Stimulated activated CD8-positive, alpha-beta memory T cell treated with anti-CD3 and anti-CD28 coated beads, Interleukin-7, amount 100 ng/mL, for 4 hours (primary cell): Measurements from ENCODE around the gene CYLD.
A peak's percentile ranks its signal among the peaks of the same experiment; 100 is the strongest.

Source experiments
- DNase-seq, 2 donors: peaks; one replicate each; pipeline ENCODE4 v3.0.0-alpha.2; 2020; ENCODE audit warnings: low read depth in 2 of 2

The CYLD gene

GRCh38 chr16:50818380-50818779 lies 76.5 kb downstream of the CYLD start:
- DNase-seq: no peak

- no peak for DNase-seq
These were observed 77.8 kb downstream of the CYLD start for GRCh38 chr16:50819706-50820105.

DNA sequence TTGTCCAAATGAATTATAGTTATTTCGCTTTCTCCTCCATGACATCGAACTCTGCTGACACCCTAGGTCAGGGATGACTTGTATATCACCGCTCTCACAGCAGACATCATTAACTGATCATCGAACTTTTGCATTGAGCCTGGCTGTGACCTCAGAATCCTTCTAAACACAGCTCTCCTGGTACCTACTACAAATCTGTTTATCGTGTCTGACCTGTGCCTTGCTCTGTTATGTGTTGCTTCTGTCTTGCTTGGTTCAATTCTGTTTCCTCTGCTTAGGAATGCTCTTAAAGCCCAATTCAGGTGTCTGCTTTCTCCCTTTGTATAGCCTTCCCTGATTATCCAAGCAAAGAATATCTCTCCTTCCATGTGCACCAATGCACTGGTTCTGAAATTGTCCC lies 78.3 kb downstream of the CYLD start:
- DNase-seq: no peak

DNA sequence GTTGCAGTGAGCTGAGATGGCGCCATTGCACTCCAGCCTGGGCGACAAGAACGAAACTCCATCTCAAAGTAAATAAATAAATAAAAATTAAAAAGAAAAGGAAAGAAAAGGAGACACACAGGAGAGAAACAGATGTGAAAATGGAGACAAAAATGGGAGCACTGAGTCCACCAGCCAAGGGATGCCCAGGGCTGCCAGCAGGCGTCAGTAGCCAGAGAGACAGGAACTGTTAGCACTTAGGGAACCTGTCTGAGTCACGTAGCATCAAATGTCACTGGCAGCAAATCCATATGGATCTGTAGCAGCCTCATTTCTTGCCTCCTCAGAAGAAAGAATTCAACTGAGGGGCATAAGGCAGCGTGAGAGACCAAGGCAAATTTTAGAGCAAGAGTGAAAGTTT lies 79.7 kb downstream of the CYLD start:
- no peak for DNase-seq

- DNase-seq: no peak
These were observed 80.8 kb downstream of the CYLD start for GRCh38 chr16:50822671-50823070.

- DNase-seq: no peak
These were observed 85.0 kb downstream of the CYLD start for GRCh38 chr16:50826797-50827316.

GRCh38 chr16:50828164-50828702 lies 86.3 kb downstream of the CYLD start:
- DNase-seq: no peak

- no peak for DNase-seq
These were observed 88.8 kb downstream of the CYLD start for GRCh38 chr16:50830698-50831097.

DNA sequence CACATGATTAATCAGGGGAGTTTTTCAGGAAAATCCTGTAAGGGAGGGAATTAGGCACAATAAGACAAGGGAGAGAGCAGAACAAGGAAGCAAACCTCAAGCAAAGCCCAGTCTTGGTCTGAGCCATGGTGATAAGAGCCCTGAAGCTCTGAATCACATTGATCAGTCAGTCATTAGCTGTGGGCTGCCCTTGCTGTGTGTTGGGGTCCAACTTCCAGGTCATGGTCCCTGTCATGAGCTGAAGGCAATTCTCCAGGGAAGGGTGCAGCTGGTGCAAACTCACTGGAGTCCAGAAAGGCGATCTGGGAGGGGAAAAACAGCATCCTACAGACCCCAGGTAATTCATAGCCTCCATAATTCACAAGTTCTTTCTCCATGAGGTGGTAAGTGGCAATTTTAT lies 89.9 kb downstream of the CYLD start:
- no peak for DNase-seq

GRCh38 chr16:50833929-50834328 lies 92.0 kb downstream of the CYLD start:
- DNase-seq: no peak

DNA sequence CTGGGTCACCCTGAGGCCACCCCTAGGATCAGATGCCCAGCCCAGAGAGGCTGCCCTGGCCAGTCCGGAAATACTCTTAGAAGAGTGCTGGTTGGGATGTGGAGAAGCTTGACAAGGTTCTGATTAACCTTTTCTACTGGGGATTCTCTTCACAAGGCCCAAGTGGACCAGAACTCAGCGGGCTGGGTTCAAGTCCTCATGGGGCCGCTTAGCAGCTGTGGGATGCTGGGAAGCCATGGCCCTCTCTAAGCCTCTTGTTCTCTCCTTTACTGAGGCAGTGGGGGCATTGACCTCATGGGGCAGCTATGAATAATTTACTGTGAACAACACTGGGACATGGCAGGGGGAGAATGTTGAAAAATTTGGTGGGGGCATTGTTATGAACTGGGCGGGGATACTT lies 92.8 kb downstream of the CYLD start:
- DNase-seq: no peak

DNA sequence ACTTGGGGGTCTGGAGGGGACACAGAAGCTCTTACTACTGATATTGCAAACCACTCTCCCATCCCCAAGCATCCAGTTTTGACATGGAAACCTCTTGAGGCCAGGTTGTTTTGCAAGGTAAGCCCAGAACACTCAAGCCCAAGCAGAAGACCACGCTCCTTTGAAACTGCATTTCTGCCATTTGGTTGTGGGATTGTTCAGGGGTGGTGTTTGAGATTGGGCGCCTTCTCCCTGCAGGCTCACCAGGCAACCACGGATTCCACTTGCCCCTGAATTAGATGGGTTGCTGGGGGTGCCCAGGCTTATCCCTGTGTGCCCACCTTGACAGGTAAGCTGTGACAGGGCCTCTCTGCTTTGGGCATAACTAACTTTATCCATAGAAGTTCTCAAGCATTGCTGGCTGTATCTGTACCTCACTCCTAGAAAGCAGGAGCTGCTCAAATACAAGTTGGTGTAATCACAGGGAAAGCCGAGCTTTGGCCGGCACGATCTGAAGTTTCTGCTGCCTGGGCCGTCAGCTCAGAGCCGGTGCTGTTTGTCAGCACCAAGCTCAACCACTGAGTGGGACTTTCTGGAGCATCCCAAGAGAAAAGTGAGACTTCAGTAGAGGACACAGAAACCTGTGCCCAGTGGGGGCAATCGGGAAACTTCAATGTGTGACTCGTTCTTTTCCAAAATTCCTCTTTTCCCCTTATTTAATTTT lies 93.6 kb downstream of the CYLD start:
- no peak for DNase-seq

DNA sequence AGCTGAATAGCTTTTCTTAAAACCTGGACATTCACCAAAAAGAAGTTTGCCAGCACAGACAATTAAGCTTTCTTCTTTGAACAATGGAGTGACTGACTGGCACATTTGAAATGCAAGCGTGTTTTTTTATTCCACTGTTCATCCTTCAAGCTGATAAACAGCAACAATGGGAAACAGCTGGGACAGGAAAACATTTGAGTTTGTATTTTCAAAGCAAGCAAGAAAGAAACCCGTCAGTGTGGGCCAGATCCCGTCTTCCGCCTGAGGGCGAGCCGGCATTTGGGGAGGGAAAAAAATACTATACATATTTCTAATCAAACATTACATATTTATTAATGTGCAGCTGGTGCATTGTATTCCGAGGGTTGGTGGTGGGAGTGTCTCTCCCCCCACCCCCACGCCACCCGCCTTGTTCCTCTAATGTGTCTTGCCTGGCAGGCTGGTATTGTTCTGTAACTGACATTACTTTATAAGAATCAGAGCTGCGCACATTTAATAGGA lies 94.3 kb downstream of the CYLD start:
- no peak for DNase-seq

DNA sequence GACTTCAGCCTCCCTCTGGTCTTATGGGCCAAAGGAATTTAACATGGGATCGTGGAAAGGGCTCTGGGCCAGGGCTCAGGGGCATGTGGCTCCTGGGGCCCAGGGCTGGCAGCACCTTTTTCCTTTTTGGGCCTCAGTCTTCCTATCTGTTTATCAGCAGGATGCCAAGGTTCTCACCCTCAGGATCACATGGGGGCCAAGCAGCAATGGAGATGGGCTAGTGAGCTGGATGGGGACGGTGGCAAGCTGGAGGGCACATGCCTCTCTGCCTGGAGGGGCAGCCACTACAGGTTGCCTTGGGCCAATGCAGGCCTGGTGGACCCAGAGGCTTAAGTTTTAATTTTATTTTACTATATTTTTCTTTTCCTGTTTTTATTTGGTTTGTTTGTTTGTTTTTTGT lies 95.4 kb downstream of the CYLD start:
- no peak for DNase-seq

- no peak for DNase-seq
These were observed 96.3 kb downstream of the CYLD start for GRCh38 chr16:50838165-50838564.

DNA sequence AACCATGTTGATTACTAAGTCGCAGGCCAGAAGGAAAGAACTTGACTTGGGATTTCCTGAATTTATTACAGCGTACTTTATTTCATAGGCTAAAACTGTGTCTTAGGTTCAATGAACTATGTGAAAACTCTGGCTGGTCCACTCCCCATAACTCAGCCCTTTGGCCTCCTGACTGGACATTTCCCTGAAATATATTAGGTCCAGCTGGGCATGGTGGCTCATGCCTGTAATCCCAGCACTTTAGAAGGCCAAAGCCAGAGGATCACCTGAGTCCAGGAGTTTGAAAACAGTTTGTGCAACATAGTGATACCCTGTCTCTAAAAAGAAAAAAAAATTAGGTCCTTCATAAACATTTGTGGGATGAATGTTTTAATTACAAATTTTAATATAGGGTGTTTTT lies 97.0 kb downstream of the CYLD start:
- DNase-seq: no peak

DNA sequence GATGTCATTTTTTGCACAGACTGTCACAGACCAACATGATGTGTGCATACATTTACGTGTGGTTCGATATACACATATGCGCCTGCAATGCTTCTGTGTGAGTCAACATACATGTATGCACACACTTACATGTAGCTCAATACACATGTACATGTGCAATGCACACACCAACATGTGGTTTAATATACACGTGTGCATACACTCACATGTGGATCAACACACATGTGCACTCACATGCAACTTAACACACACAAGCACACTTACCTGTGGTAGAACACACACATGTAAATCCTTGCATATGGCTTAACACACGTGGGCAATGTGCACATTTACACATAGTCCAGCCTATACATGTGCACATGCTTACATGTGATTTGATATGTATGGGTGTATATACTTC lies 97.5 kb downstream of the CYLD start:
- no peak for DNase-seq

- no peak for DNase-seq
These were observed 98.2 kb downstream of the CYLD start for GRCh38 chr16:50839920-50840729.

DNA sequence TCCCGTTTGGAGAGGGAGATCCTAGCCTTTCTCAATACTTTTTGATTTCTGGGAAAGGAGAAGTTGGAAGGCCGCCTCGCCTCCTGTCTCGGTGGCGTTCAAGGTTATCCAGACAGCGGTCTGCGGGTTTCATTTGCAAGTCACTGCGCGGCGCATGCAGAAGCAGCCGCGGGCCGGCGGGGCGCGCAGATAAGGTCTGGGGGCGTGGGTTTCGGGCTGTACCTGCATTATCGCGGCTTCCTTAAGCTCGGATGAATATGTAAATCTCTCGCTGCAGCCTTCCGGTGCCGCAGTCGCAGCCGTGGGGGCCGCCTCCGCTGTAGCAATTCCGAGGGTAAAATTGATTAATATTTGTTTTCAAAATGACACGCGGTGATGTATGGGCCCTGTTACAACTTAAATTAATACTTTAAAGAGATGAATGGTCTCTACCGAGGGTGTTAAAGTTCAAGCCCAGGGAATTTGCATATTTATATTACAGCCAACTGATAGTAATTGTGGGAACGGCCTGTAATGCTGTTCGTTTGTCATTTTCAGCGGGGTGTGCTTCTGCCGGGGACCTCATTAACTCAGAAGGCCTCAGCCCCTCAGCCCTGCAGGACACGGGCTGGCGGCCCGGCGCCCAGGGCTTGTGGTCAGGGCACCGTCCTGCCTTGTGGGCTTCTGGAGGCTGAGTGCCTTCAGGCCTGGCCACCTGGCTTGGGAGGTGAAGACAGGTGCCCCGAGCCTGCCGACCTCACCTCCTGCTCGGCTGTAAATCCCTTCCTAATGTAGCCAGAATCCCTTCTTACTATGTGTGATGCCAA lies 99.4 kb downstream of the CYLD start:
- peak; percentile 17 for DNase-seq

DNA sequence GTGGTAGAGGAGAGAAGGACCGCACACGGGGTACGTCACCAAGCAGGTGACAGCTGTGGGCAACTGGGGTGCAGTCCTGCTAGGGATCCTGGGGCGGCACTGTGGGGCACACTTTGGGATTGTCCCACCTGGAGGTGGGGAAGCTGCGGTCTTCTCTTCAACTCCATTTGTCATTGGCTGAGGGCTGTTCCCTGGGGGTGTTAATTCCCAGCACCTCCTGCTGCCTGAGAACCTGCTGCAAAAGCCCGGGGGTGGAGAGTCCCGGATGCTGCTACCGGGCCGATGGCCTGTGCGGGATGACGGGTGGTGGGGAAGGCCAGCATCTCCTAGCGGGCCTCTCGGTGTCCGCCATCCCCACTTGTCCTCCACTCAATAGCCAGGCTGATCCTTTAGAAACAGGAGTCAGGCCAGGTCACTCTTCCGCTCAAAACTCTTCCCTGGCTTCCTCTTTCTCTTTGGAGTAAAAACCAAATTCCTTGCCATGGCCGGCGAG lies 100.2 kb downstream of the CYLD start:
- no peak for DNase-seq

GRCh38 chr16:50842589-50842988 lies 100.7 kb downstream of the CYLD start:
- no peak for DNase-seq

- DNase-seq: no peak
These were observed 103.0 kb downstream of the CYLD start for GRCh38 chr16:50844840-50845239.
